Myometrial cell (primary cell): ENCODE measurements around the gene PRKACA. TPM values are rescaled to one million over a fixed set of nuclear protein-coding genes. Genes with fewer than 3 reads are reported as not detected.

Experiments
- total RNA-seq: library from RNA; depleted of rRNA; stranded (reverse); fragments of >200 nt; gene quantifications from 2 replicates; pipeline ENCODE4 v1.2.3, GENCODE V29; 2015

Gene PRKACA
- 89.7 and 93.2 TPM in 2 replicates for total RNA-seq

GRCh38 chr19:14117668-14118164 is at the start of gene PRKACA:
Gene PRKACA, minus strand, starts transcription at chr19:14117762. Its CDS starts 215 bp downstream, at chr19:14117547.

GRCh38 chr19:14136509-14137281 is 19.1 kb upstream of the PRKACA start, which contains the start of gene ASF1B:
Gene ASF1B, minus strand, starts transcription at chr19:14136589. Its CDS starts 133 bp downstream, at chr19:14136456.

GRCh38 chr19:14090509-14091080 is 27.0 kb downstream of the PRKACA start, which contains the start of gene SAMD1:
Gene SAMD1, minus strand, starts transcription at chr19:14090751.

GRCh38 chr19:14085309-14085995 is 32.1 kb downstream of the PRKACA start, which contains the start of gene C19orf67:
Gene C19orf67, minus strand, starts transcription at chr19:14085783. Its CDS starts 156 bp downstream, at chr19:14085627.

GRCh38 chr19:14072535-14073260 is 44.9 kb downstream of the PRKACA start, which contains the start of gene MISP3:
Gene MISP3, plus strand, starts transcription at chr19:14072786. Its CDS starts 524 bp downstream, at chr19:14073310.

GRCh38 chr19:14061751-14062557 is 55.6 kb downstream of the PRKACA start, which contains the start of gene PALM3:
Gene PALM3, minus strand, starts transcription at chr19:14062076. Its CDS starts 96 bp downstream, at chr19:14061980.

Other genes with a start within 250 kb of the PRKACA start
- gene NANOS3, start 240.6 kb downstream of the PRKACA start, total RNA-seq = not detected in 2 replicates
- gene BRME1, start 211.6 kb downstream of the PRKACA start, total RNA-seq = under 0.01 TPM in 1 of 2 replicates, not detected in the other
- gene CC2D1A, start 211.6 kb downstream of the PRKACA start, total RNA-seq = 24.1 and 37.2 TPM in 2 replicates
- gene PODNL1, start 179.3 kb downstream of the PRKACA start, total RNA-seq = 0.29 and 8.9 TPM in 2 replicates
- 20.7 and 34.3 TPM in 2 replicates for gene DCAF15, start 165.3 kb downstream of the PRKACA start, total RNA-seq
- gene RFX1, start 111.4 kb downstream of the PRKACA start, total RNA-seq = 3.7 and 6.7 TPM in 2 replicates
- not detected in 2 replicates for gene RLN3, start 89.6 kb downstream of the PRKACA start, total RNA-seq
- 14.4 and 15.3 TPM in 2 replicates for gene IL27RA, start 86.0 kb downstream of the PRKACA start, total RNA-seq
- not detected in 2 replicates for gene PALM3, start 55.7 kb downstream of the PRKACA start, total RNA-seq
- gene MISP3, start 45.0 kb downstream of the PRKACA start, total RNA-seq = 0.29 and 0.35 TPM in 2 replicates
- gene C19orf67, start 32.0 kb downstream of the PRKACA start, total RNA-seq = not detected in 2 replicates
- gene SAMD1, start 27.0 kb downstream of the PRKACA start, total RNA-seq = 25.9 and 70.1 TPM in 2 replicates
- 37.4 and 40.9 TPM in 2 replicates for gene ASF1B, start 18.8 kb upstream of the PRKACA start, total RNA-seq
- gene ADGRL1, start 88.4 kb upstream of the PRKACA start, total RNA-seq = 2.6 and 7.8 TPM in 2 replicates